GM12892 (cell line): ENCODE data around the gene RNF115.
"Not testable (repeated sequence)": the region's sequence is repeated elsewhere in the genome, so short reads cannot be mapped to it uniquely, and the experiment has no call there.

Experiments used
- DNase-seq: peaks from one replicate; pipeline ENCODE4 v3.0.0; 2011; ENCODE audit not compliant: insufficient read length
- FAIRE-seq: peaks from 2 replicates; lab custom pipeline; 2011; peaks lifted over from hg19 to GRCh38; lab: Jason Lieb, UNC
- POLR2A ChIP-seq: IDR thresholded peaks from 2 replicates; pipeline ENCODE4 v1.6.1; 2011; ENCODE audit warnings: low read depth, low read length, control low read depth
- POLR2AphosphoS5 ChIP-seq: IDR thresholded peaks from 2 replicates; pipeline ENCODE4 v1.6.1; 2011; ENCODE audit warnings: low read depth, low read length, control low read depth
- TAF1 ChIP-seq: IDR thresholded peaks from 2 replicates; pipeline ENCODE4 v1.6.1; 2011; ENCODE audit warnings: low read depth, mild to moderate bottlenecking, control low read depth, low read length, borderline replicate concordance

The RNF115 gene

GRCh38 chr1:145806844-145807243 lies 17.1 kb downstream of the RNF115 start:
- FAIRE-seq (no peak), DNase-seq (no peak)
- TF ChIP-seq POLR2AphosphoS5 (no peak), TAF1 (no peak), POLR2A (no peak)

- FAIRE-seq (no peak), DNase-seq (no peak)
- TF ChIP-seq TAF1 (no peak), POLR2A (no peak), POLR2AphosphoS5 (no peak)
Measured at GRCh38 chr1:145806408-145806807, 17.5 kb downstream of the RNF115 start.

- no peak for DNase-seq
- no peak for FAIRE-seq
- TF ChIP-seq POLR2A: no peak
- no peak for TF ChIP-seq TAF1
- TF ChIP-seq POLR2AphosphoS5: no peak
Measured at GRCh38 chr1:145805057-145805456, 18.8 kb downstream of the RNF115 start.

- TF ChIP-seq POLR2A (no peak), TAF1 (no peak), POLR2AphosphoS5 (no peak)
- FAIRE-seq: peak; percentile 46
- DNase-seq: no peak
Measured at GRCh38 chr1:145804235-145805045, 19.5 kb downstream of the RNF115 start.

- no peak for FAIRE-seq
- no peak for TF ChIP-seq TAF1
- TF ChIP-seq POLR2AphosphoS5: no peak
- no peak for TF ChIP-seq POLR2A
- no peak for DNase-seq
Measured at GRCh38 chr1:145799806-145800205, 24.1 kb downstream of the RNF115 start.

GRCh38 chr1:145796753-145797152 lies 27.1 kb downstream of the RNF115 start:
- TF ChIP-seq POLR2A (no peak), POLR2AphosphoS5 (no peak), TAF1 (no peak)
- no peak for FAIRE-seq
- DNase-seq: no peak

- TF ChIP-seq POLR2A (no peak), TAF1 (no peak), POLR2AphosphoS5 (no peak)
- FAIRE-seq: no peak
- no peak for DNase-seq
Measured at GRCh38 chr1:145795257-145795881, 28.5 kb downstream of the RNF115 start.

GRCh38 chr1:145792484-145792883 lies 31.4 kb downstream of the RNF115 start:
- FAIRE-seq: no peak
- no peak for TF ChIP-seq TAF1
- no peak for TF ChIP-seq POLR2AphosphoS5
- no peak for TF ChIP-seq POLR2A
- DNase-seq: no peak

- FAIRE-seq, DNase-seq: not testable (repeated sequence)
Measured at GRCh38 chr1:145791860-145792259, 32.0 kb downstream of the RNF115 start.

- DNase-seq (no peak), FAIRE-seq (no peak)
- TF ChIP-seq TAF1 (no peak), POLR2A (no peak), POLR2AphosphoS5 (no peak)
Measured at GRCh38 chr1:145788580-145788979, 35.3 kb downstream of the RNF115 start.

GRCh38 chr1:145786271-145786670 lies 37.6 kb downstream of the RNF115 start:
- DNase-seq (no peak), FAIRE-seq (no peak)
- no peak for TF ChIP-seq TAF1
- no peak for TF ChIP-seq POLR2AphosphoS5
- TF ChIP-seq POLR2A: no peak

GRCh38 chr1:145785547-145785946 lies 38.3 kb downstream of the RNF115 start:
- TF ChIP-seq POLR2A: no peak
- TF ChIP-seq POLR2AphosphoS5: no peak
- TF ChIP-seq TAF1: no peak
- FAIRE-seq: peak; percentile 24
- DNase-seq: no peak
